HG02943 (cell line): Measurements from ENCODE around the gene RAI1.

ENCODE experiments used
- ATAC-seq: cut with Tn5 transposase; IDR thresholded peaks from one replicate; pipeline ENCODE4 v1.9.1; 2021; ENCODE audit warnings: mild to moderate bottlenecking, low read depth, moderate library complexity; ENCODE audit not compliant: unreplicated experiment

Gene RAI1

GRCh38 chr17:17696882-17697633 is 15.8 kb downstream of the RAI1 start:
- ATAC-seq: no peak

GRCh38 chr17:17698371-17698770 is 17.1 kb downstream of the RAI1 start:
- ATAC-seq: no peak

GRCh38 chr17:17698869-17699351 is 17.7 kb downstream of the RAI1 start:
- ATAC-seq: no peak

GRCh38 chr17:17699491-17699890 is 18.2 kb downstream of the RAI1 start:
- no peak for ATAC-seq

GRCh38 chr17:17700251-17700969 is 19.2 kb downstream of the RAI1 start:
- no peak for ATAC-seq

GRCh38 chr17:17701112-17701511 is 19.9 kb downstream of the RAI1 start:
- ATAC-seq: no peak

- no peak for ATAC-seq
Measured at GRCh38 chr17:17701658-17702057, 20.4 kb downstream of the RAI1 start.

- ATAC-seq: no peak
Measured at GRCh38 chr17:17702449-17703139, 21.3 kb downstream of the RAI1 start.

GRCh38 chr17:17703140-17703919 is 22.1 kb downstream of the RAI1 start:
- no peak for ATAC-seq

GRCh38 chr17:17704931-17705330 is 23.7 kb downstream of the RAI1 start:
- no peak for ATAC-seq

- ATAC-seq: no peak
Measured at GRCh38 chr17:17706140-17707060, 25.1 kb downstream of the RAI1 start.

GRCh38 chr17:17708295-17708694 is 27.0 kb downstream of the RAI1 start:
- ATAC-seq: no peak

- ATAC-seq: no peak
Measured at GRCh38 chr17:17708816-17709215, 27.6 kb downstream of the RAI1 start.

- no peak for ATAC-seq
Measured at GRCh38 chr17:17709815-17710321, 28.6 kb downstream of the RAI1 start.

- ATAC-seq: no peak
Measured at GRCh38 chr17:17710355-17710727, 29.1 kb downstream of the RAI1 start.

- ATAC-seq: no peak
Measured at GRCh38 chr17:17710728-17711541, 29.7 kb downstream of the RAI1 start.

- no peak for ATAC-seq
Measured at GRCh38 chr17:17711641-17712162, 30.4 kb downstream of the RAI1 start.

GRCh38 chr17:17712268-17712924 is 31.1 kb downstream of the RAI1 start:
- ATAC-seq: no peak
